SK-N-SH (cell line): Measurements from ENCODE around the gene RNF212. TPM values are rescaled to one million over a fixed set of nuclear protein-coding genes. Genes with fewer than 3 reads are reported as not detected.

Source experiments
- CTCF ChIA-PET: fragments of 300-600, 350-600 bp; formaldehyde crosslinking; extraction: SDS; loops from one replicate; lab custom pipeline; 2021; lab: Yijun Ruan, JAX
- POLR2A ChIA-PET: fragments of 350-600 bp; sonication (Branson Sonifier 250); formaldehyde crosslinking; extraction: SDS; loops from one replicate; lab custom pipeline; 2020; ENCODE audit warnings: antibody characterized with exemption, inconsistent platforms; lab: Yijun Ruan, JAX
- DNase-seq: peaks from one replicate; pipeline ENCODE4 v3.0.0; 2012
- H2AFZ ChIP-seq: fragments of 200-600 bp; sonication (generic); 2 replicates; pipeline ENCODE4 v1.8.1; 2016; ENCODE audit warnings: antibody characterized with exemption, mild to moderate bottlenecking, low read depth
- H3F3A ChIP-seq: fragments of 200-600 bp; sonication (generic); replicated peaks from 2 replicates; pipeline ENCODE3; 2016; ENCODE audit warnings: antibody characterized with exemption, mild to moderate bottlenecking; ENCODE audit not compliant: insufficient read depth
- H3K27ac ChIP-seq, 2 experiments: fragments of 200-500 bp in 1 of 2; fragments of 200-600 bp in 1 of 2; sonication (Bioruptor generic) in 1 of 2; sonication (generic), shearing (Covaris generic) in 1 of 2; 2 replicates each; pipeline versions ENCODE4 v1.5.1 to v1.6.1; 2014 to 2016; ENCODE audit warnings: low read depth in 2 of 2, inconsistent platforms in 1 of 2, low read length in 1 of 2, mild to moderate bottlenecking in 1 of 2, mixed read lengths in 1 of 2
- H3K27me3 ChIP-seq: fragments of 200-600 bp; sonication (generic), shearing (Covaris generic); 2 replicates; pipeline ENCODE4 v1.6.1; 2016; ENCODE audit warnings: mixed run types; ENCODE audit not compliant: insufficient read depth
- H3K36me3 ChIP-seq, 2 experiments: fragments of 200-500 bp in 1 of 2; fragments of 200-600 bp in 1 of 2; sonication (Bioruptor generic) in 1 of 2; sonication (generic) in 1 of 2; replicated peaks in 1 of 2; 2 replicates each; pipeline versions ENCODE3 to v1.5.1; 2014 to 2016; ENCODE audit warnings: low read length in 1 of 2, mild to moderate bottlenecking in 1 of 2; ENCODE audit not compliant: insufficient read depth in 2 of 2, control insufficient read depth in 1 of 2
- H3K4me1 ChIP-seq, 2 experiments: fragments of 200-500 bp in 1 of 2; fragments of 200-600 bp in 1 of 2; sonication (Bioruptor generic) in 1 of 2; sonication (generic), shearing (Covaris generic) in 1 of 2; 2 replicates each; pipeline versions ENCODE4 v1.5.1 to v1.6.1; 2014 to 2016; ENCODE audit warnings: low read depth in 1 of 2, low read length in 1 of 2, mixed run types in 1 of 2; ENCODE audit not compliant: insufficient read depth in 2 of 2, control insufficient read depth in 1 of 2
- H3K4me2 ChIP-seq: fragments of 200-600 bp; sonication (generic), shearing (Covaris generic); 2 replicates; pipeline ENCODE4 v1.6.1; 2017; ENCODE audit warnings: mixed run types
- H3K4me3 ChIP-seq, 2 experiments: fragments of 200-500 bp in 1 of 2; fragments of 200-600 bp in 1 of 2; sonication (Bioruptor generic) in 1 of 2; sonication (generic), shearing (Covaris generic) in 1 of 2; 2 replicates each; pipeline versions ENCODE4 v1.5.1 to v1.8.1; 2014 to 2016; ENCODE audit warnings: low read depth in 2 of 2, inconsistent platforms in 1 of 2, low read length in 1 of 2, mild to moderate bottlenecking in 1 of 2, mixed read lengths in 1 of 2, moderate library complexity in 1 of 2
- H3K79me2 ChIP-seq: fragments of 200-600 bp; sonication (generic); 2 replicates; pipeline ENCODE4 v1.8.1; 2017; ENCODE audit warnings: mild to moderate bottlenecking; ENCODE audit not compliant: insufficient read depth
- H3K9ac ChIP-seq: fragments of 200-600 bp; sonication (generic); 2 replicates; pipeline ENCODE4 v1.6.1; 2017; ENCODE audit warnings: mixed run types
- H3K9me2 ChIP-seq: fragments of 200-600 bp; sonication (generic); 2 replicates; pipeline ENCODE4 v1.6.1; 2017; ENCODE audit warnings: mixed run types
- H3K9me3 ChIP-seq: fragments of 200-600 bp; sonication (generic); 2 replicates; pipeline ENCODE4 v1.6.1; 2017; ENCODE audit warnings: mixed run types, mild to moderate bottlenecking, moderate library complexity
- H4K20me1 ChIP-seq: fragments of 200-600 bp; sonication (generic); 2 replicates; pipeline ENCODE4 v1.6.1; 2017; ENCODE audit warnings: mild to moderate bottlenecking, mixed run types; ENCODE audit not compliant: insufficient read depth
- EP300 ChIP-seq, 2 experiments: IDR thresholded peaks; 2 replicates each; pipeline versions ENCODE4 v1.4.0 to v1.6.1; 2012; ENCODE audit warnings: borderline replicate concordance in 1 of 2, low read depth in 1 of 2, low read length in 1 of 2
- EZH2phosphoT487 ChIP-seq: fragments of 200-600 bp; sonication (generic); IDR thresholded peaks from 2 replicates; pipeline ENCODE4 v1.6.1; 2017; ENCODE audit warnings: low read depth, mixed run types, mild to moderate bottlenecking, antibody characterized with exemption, moderate library complexity, borderline replicate concordance
- FOSL2 ChIP-seq: IDR thresholded peaks from 2 replicates; pipeline ENCODE4 v1.4.0; 2012; ENCODE audit warnings: low read depth, mild to moderate bottlenecking, moderate library complexity, borderline replicate concordance
- GATA2 ChIP-seq: sonication (generic); formaldehyde crosslinking; IDR thresholded peaks from 2 replicates; pipeline ENCODE4 v1.5.0; 2020; ENCODE audit warnings: mild to moderate bottlenecking, missing genetic modification reagents
- JUND ChIP-seq: IDR thresholded peaks from 2 replicates; pipeline ENCODE4 v1.4.0; 2012
- RCOR1 ChIP-seq: fragments of 150-350 bp; IDR thresholded peaks from 2 replicates; pipeline ENCODE4 v1.6.1; 2017; ENCODE audit warnings: antibody characterized with exemption, low read length
- REST ChIP-seq: IDR thresholded peaks from 2 replicates; pipeline ENCODE4 v1.6.1; 2012; ENCODE audit warnings: mild to moderate bottlenecking, low read depth, low read length, moderate library complexity
- TCF12 ChIP-seq: IDR thresholded peaks from 2 replicates; pipeline ENCODE4 v1.4.0; 2012
- TEAD4 ChIP-seq: IDR thresholded peaks from 2 replicates; pipeline ENCODE4 v1.4.0; 2012; ENCODE audit warnings: mild to moderate bottlenecking, borderline replicate concordance; ENCODE audit not compliant: insufficient read depth
- WGBS: methylation state at CpG from one replicate; pipeline ENCODE4 v1.1.6; 2017; ENCODE audit warnings: low lambda C conversion rate; 5-methylcytosine and 5-hydroxymethylcytosine counted together
- polyA plus RNA-seq, 3 experiments: library from polyadenylated mRNA; depleted of rRNA; stranded (reverse); fragments of >200 nt; gene quantifications; 2 replicates each; pipeline ENCODE4 v1.2.3, GENCODE V29; 2012
- TF ChIP-seq, protein P1 (sequence below): fragments of 150-350 bp; IDR thresholded peaks from 2 replicates; pipeline ENCODE4 v1.6.1; 2016; ENCODE audit warnings: mild to moderate bottlenecking, low read depth, low read length
- TF ChIP-seq, protein P2 (sequence below): IDR thresholded peaks from 2 replicates; pipeline ENCODE4 v1.4.0; 2012; ENCODE audit warnings: low read depth, borderline replicate concordance
- TF ChIP-seq, protein P3 (sequence below): fragments of 150-350 bp; IDR thresholded peaks from 2 replicates; pipeline ENCODE4 v1.6.1; 2017; ENCODE audit warnings: antibody characterized with exemption, low read length, low read depth, borderline replicate concordance

RNF212 gene
- polyA plus RNA-seq, 1 of the 3 experiments (the other 2 are of a cell fraction): 7.0 TPM

GRCh38 chr4:1116838-1117237, 3.5 kb upstream of the RNF212 start:
- H3K4me3 ChIP-seq: no peak overlapping the region
- H3K36me3 ChIP-seq: no peaks in the 10 kb centered on the region
- peaks cover 6% of the 10 kb centered on the region; the same call in 1 of the 2 replicates for H3K27me3 ChIP-seq
- no peak for DNase-seq
- no peaks in the 10 kb centered on the region for H3F3A ChIP-seq
- ChIA-PET POLR2A (no interaction called here), CTCF (interaction anchor here (0.6 to 3.7 kb wide), 3 partner anchors 9 to 275 kb away, joined by 3 to 28 read pairs (median 3); no protein-coding TSS in a partner anchor)
- H3K4me1 ChIP-seq: no peaks in the 10 kb centered on the region; a peak in 1 of 4 replicates
- H3K9me2 ChIP-seq: no peaks in the 10 kb centered on the region
- no peak overlapping the region for H3K27ac ChIP-seq
- no peaks in the 10 kb centered on the region for H3K9me3 ChIP-seq
- no peaks in the 10 kb centered on the region for H4K20me1 ChIP-seq
- TF ChIP-seq JUND: no peak
- TF ChIP-seq, protein P1, sequence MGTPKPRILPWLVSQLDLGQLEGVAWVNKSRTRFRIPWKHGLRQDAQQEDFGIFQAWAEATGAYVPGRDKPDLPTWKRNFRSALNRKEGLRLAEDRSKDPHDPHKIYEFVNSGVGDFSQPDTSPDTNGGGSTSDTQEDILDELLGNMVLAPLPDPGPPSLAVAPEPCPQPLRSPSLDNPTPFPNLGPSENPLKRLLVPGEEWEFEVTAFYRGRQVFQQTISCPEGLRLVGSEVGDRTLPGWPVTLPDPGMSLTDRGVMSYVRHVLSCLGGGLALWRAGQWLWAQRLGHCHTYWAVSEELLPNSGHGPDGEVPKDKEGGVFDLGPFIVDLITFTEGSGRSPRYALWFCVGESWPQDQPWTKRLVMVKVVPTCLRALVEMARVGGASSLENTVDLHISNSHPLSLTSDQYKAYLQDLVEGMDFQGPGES: no peak
- TF ChIP-seq RCOR1: no peak
- TF ChIP-seq TEAD4: no peak
- no peak for TF ChIP-seq REST
- no peak for TF ChIP-seq GATA2
- TF ChIP-seq EP300 (IDR thresholded peaks at IDR 0.05; ENCODE audit: borderline replicate concordance in 1 of 2, low read depth in 1 of 2, low read length in 1 of 2): no peak
- no peak for TF ChIP-seq FOSL2
- TF ChIP-seq, protein P2, sequence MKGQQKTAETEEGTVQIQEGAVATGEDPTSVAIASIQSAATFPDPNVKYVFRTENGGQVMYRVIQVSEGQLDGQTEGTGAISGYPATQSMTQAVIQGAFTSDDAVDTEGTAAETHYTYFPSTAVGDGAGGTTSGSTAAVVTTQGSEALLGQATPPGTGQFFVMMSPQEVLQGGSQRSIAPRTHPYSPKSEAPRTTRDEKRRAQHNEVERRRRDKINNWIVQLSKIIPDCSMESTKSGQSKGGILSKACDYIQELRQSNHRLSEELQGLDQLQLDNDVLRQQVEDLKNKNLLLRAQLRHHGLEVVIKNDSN: no peak
- TF ChIP-seq TCF12: no peak
- TF ChIP-seq EZH2phosphoT487: no peak
- TF ChIP-seq, protein P3, sequence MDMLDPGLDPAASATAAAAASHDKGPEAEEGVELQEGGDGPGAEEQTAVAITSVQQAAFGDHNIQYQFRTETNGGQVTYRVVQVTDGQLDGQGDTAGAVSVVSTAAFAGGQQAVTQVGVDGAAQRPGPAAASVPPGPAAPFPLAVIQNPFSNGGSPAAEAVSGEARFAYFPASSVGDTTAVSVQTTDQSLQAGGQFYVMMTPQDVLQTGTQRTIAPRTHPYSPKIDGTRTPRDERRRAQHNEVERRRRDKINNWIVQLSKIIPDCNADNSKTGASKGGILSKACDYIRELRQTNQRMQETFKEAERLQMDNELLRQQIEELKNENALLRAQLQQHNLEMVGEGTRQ: no peak
- 38% methylated on average over 1 of the region's 1 CpG for WGBS
- H3K4me2 ChIP-seq: no peak overlapping the region
- no peaks in the 10 kb centered on the region for H3K79me2 ChIP-seq
- no peak overlapping the region for H3K9ac ChIP-seq
- no peak overlapping the region for H2AFZ ChIP-seq
